NCI-H1694 (cell line): Measurements from ENCODE around the gene GNG14.
"Not testable (repeated sequence)": the region's sequence is repeated elsewhere in the genome, so short reads cannot be mapped to it uniquely, and the experiment has no call there.

Experiments used
- DNase-seq: peaks from one replicate; lab custom pipeline; 2025; lab: John Stamatoyannopoulos, UW

The GNG14 gene

DNA sequence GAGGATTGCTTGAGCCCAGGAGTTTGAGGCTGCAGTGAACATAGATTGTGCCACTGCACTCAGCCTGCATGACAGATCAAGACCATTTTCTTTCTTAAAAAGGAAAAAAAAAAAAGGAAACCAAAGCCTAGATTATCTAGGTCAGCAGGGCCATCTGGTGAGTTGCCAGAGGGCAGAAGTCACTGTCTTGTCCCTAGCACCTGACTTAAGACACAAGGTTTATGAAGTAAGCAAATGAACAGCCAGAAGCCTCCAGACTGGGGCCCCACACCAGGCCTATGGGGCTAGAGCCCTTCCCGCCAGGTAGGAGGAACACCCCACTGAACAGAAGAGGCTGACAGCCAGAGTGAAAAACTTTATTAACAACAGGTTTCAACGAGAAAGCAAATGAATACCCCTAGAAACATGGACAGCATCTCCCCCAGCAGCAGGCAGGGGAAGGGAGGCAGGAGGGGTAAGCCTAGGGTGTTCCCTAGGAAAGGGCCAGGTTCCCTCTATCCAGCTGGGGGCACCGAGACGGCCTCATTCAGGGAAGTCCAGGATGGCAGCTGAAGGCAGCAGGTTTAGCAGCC, 20.0 kb upstream of the GNG14 start:
- no peak for DNase-seq

DNA sequence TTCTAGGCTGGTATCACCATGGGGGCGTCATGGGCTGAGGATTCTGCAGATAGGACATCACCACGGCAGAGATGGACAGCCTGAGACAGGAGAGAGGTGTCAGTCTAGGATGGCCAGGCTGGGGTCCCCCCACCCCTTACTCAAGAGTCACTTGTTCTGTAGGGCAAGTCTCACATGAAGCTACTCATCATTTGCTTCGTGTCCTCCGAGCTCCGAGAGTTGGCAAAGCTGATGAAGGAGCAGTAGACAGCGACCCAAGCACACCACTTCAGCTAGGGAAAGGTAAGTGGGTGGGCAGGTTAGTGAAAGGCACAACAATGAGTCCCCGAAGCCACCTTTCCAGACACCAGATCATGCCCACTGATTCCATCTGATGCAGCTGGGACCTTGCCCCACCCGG, 19.5 kb upstream of the GNG14 start:
- no peak for DNase-seq

DNA sequence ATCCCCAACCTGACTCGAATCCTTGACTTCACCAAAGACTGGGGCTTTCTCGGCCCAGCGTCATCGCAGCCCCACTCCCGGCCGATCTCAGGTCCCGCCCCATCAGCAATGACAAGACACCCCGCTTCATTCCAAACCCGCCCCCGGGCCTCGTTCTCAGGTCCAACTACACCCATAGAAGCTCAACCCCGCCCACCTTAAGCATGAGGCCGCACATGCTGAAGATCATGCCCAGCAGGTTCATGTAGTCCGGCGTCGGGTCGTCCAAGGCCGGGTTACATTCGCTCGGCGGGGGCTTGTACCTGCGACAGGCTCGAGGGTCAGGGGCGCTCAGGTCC, 18.9 kb upstream of the GNG14 start:
- no peak for DNase-seq

DNA sequence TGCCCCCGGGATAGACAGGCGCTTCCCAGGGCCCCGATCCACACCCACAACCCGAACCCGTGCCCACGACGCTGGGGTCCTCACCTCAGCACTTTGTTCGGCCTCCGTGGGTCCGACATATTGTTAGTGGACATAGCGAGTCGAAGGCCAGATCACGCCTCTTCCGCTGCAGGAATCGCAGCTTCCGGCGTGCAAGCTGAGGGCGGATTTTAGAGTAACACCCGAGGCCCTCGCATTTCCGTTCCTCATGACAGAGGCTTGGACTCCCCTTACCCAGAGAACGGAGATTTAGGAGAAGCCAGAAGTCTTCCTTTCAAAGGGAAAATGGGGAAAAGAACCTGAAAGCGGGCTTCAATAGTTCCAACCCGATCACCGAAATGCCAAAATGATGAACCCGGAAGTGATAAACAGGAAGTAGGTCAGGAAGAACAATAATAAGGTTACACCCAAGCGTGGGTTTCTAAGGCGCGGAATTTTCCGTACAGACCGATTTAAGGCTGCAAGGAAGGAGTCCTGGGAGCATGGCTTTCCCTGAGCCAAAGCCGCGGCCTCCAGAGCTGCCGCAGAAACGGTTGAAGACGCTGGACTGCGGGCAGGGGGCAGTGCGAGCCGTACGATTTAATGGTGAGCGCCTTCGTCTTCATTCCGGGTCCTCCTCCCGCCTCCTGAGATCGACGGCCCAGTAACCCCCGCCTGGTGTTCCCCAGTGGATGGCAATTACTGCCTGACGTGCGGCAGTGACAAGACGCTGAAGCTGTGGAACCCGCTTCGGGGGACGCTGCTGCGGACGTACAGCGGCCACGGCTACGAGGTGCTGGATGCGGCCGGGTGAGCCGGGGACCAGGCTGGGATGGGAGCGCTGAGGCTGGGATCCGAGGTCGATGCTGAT, 18.3 kb upstream of the GNG14 start:
- DNase-seq, result peak; percentile 47

DNA sequence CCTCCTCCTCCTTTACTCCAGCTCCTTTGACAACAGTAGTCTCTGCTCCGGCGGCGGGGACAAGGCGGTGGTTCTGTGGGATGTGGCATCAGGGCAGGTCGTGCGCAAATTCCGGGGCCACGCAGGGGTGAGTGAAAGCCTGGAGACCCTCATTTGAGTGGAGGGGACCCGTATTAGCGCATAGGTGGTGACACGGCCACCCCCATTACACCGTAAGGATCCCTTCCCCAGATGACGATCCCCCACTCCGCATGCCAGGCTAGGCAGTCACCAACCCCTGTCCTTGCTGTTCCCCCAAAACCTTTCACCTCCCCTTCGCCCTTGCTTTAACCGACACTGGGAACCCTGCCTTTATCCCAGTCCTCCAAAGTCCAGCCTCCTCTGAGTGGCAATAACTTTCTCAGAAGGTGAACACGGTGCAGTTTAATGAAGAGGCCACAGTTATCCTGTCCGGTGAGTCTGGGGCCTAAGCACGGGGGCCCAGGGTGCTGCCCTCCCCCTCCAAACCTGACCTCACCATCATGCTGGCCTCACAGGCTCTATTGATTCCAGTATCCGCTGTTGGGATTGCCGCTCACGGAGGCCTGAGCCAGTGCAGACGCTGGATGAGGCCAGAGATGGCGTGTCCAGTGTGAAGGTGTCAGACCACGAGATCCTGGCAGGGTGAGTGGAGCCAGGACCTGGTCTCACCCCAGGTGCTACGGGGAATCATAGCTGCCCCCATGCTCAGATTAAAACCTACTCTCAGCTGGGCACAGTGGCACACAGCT, 17.5 kb upstream of the GNG14 start:
- no peak for DNase-seq

DNA sequence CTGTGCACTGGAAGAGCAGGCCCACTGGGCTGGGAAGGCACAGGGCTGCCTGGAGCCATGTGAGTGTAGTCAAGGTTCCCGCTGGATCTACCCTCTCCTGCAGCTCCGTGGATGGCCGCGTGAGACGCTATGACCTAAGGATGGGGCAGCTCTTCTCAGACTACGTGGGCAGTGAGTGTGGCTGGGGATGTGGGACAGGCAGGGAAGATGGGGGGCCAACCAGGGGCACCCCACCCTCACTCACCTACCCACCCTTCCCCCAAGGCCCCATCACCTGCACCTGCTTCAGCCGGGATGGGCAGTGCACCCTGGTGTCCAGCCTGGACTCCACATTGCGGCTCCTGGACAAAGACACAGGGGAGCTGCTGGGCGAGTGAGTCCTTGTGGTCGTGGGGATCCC, 15.1 kb upstream of the GNG14 start:
- no peak for DNase-seq

DNA sequence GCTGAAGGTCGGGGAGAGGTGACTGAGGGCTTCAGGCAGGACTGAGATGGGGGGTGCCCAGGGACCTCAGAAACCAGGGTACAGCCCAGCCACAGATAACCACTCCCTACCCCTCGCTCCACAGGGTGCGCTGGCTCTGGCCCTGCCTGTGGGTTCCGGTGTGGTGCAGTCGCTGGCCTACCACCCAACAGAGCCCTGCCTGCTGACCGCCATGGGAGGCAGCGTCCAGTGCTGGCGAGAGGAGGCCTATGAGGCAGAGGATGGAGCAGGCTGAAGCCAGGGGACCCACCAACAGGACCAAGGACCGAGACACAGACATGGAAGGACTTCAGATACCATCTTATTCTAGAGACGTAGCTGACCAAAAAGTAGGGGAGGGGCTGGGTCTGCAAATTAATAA, 12.4 kb upstream of the GNG14 start:
- DNase-seq, result no peak

DNA sequence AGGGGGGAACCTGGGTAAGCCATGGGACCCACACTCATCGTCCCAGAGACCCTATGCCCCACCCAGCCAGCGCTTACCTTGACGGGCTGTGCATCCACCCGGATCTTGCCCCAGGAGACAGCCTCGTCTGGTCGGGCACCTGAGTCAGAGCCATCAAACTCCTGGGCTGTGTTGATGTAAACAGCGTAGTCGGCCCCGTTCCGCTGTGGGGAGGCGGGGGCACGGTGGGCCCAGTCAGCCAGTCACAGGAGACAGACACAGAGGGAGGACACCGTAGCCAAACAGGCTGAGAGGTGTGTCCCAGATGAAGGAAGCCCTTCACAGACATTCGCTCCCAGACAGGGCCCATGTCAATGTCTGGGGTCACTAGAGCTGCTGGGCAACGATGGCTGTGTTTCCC, 11.9 kb upstream of the GNG14 start:
- DNase-seq, result no peak

DNA sequence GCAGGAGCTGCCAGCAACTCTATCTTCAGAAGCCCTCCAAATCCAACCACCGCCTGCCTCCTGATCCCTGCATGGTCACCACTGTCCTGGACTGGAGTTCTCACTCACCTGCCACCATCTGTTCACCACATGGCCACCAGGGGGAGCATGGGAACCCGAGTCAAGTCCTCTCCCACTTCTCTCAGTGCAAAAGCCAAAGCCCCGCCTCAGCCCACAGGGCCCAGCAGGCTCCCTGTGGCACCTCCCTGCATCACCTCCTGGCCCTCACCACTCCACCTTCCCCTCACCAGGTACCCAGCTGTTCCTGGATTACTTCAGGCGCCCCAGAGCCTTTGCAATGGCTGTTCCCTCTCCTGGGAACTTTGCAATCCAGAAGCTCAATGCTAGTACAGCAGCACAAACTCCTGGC, 11.4 kb upstream of the GNG14 start:
- peak; percentile 41 for DNase-seq

DNA sequence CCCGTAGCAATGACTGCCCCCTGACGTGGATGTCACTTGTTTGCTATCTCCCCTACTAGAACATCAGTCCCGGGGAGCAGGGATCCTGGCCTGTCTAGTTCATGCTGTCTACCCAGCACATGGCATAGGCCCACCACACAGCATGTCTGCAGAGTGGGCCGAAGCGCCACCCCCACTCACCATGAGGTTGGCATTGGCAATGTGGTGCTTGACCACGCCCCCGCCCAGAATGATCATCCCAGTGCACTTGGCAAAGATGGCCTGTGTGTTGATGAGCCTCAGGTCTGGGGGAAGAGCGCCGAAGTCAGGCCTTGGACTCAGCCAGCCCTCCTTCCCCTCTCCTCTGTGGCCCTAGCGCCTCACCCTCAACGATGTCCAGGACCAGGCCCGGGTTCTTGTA, 10.9 kb upstream of the GNG14 start:
- DNase-seq, result no peak

DNA sequence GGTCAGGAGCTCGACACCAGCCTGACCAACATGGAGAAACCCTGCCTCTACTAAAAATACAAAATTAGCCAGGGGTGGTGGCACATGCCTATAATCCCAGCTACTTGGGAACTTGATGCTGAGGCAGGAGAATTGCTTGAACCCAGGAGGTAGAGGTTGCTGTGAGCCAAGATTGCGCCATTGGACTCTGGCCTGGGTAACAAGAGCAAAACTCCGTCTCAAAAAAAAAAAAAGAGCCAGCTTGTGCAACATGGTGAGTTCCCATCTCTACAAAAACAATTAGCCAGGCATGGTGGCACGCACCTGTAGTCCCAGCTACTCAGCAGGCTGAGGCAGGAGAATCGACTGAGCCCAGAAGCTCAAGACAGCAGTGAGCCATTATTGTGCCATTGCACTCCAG, 9.8 kb upstream of the GNG14 start:
- DNase-seq, result not testable (repeated sequence)

DNA sequence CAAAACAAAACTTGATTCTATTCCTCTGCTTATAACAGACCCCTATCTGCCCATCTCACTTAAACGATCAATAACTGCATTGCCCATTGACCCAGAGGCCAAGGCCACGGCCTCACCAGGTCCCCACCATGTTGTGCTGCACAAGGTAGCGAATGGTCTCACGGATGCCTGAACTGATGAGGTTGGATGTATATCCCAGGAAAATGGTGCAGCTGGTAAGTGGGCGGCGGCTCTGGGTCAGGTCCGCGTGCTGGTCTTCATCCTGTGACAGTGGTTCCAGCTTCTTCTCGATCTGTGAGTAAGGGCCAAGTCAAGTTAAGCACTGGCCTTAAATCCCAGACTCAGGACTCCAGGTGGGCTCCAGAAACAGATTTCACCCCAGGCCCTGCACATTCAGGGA, 7.8 kb upstream of the GNG14 start:
- DNase-seq, result no peak

DNA sequence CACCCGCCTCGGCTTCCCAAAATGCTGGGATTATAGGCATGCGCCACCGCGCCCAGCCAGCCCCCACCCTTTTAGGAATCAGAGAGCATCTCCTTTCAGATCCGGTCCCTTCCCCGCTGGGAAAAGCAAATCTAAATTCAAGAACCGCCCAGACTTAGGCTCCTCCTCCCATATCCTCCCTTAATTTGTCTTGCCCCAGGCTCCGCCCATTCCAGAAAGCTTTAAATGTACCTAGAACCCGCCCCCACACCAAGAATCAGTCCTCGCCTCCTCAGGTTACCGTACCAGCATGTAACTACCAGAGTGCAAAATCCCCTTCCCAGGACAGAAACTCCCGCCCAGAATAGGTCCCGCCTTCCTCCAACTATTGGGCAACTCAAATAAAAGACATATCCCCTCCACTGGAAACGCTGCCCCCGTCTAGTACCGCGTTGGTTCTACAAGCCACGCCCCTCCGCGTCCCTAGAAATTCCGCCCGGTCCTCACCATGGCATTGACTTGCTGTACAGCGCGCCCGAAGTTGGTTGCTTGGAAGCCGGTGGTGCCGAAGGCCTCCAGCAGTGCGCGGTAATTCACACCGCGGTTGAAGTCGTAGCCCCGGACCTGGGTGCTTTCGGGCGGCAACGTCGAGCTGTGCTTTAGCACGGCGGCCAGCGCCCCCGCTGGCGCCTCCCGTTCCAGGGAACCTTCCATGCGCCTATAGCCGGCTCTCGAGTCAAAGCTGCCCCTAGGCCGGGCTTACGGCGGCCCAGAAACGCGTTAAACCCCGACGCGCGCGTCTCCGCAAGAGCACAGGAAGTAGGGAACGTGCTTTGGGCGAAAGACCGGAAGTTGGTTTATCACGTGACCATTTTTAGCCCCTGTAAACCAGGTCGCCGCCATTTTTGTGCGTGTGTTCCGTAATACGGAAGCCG, 6.5 kb upstream of the GNG14 start, which contains the start of gene DHPS:
DHPS (minus strand) TSS at position 807 of the 914 bp plus-strand sequence; CDS start at position 693, 114 bp downstream.
- DNase-seq, result peak; percentile 94

DNA sequence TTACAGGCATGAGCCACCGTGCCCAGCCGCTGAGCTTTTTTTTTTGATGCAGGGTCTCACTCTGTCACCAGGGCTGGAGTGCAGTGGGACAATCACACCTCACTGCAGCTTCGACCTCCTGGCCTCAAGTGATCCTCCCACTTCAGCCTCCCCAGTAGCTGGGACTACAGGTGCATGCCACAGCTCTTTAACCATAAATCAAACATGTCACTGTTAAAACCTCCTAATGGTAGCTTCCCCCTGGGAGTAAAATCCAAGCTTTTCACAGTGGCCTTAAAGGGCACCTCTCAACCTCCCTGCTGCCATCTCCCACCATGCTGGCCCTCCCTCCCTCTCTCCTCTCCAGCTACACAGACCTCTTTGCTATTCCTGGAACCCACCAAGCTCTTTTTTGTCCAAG, 2.0 kb upstream of the GNG14 start:
- no peak for DNase-seq

DNA sequence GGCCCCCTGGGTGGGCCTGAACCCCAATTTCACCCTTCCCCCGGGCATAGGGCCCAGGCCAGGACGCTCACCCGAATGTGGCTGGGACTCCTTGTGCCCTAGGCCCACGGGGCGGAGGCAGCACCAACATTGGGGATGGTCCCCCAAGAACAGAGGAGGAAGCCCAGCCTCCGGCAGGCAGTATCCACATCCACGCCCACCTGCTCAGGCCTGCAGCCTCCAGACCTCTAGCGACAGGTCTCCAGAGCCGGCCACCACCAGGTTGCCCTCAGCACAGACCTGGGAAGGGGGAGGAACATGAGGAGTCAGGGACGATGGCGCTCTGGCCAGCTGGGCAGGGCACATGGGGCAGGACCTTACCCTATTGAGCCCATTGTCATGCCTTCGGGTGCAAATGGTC, 1.2 kb downstream of the GNG14 start:
- DNase-seq, result no peak

DNA sequence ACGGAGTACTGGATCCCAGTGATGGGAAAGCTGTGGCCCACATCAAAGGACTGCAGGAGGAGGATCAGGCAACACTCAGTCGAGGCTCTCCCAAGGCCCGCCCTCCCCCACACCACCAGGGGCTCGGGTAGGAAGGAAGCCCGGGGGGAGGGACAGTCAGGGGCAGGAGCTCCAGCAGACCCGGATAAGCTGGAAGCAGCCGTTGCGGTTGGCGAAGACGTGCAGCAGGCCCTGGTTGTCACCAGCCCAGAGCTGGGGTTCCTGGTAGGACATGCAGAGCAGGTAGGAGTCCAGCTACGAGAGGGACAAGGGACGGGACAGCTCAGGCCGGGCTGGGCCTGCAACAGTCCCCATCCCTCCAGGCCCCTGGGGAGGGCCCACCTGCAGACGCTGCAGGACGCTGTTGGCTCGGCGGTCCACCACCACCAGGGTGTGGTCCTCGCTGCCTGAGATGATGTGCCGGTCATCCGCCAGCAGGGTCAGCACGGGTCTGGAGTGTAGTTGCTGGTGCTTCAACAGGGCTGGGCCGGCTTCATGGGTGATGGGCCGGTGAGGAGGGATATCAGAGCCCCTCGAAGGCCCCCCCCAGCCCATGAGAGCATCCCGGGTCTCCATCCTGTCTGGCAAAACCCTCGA, 1.9 kb downstream of the GNG14 start:
- no peak for DNase-seq

DNA sequence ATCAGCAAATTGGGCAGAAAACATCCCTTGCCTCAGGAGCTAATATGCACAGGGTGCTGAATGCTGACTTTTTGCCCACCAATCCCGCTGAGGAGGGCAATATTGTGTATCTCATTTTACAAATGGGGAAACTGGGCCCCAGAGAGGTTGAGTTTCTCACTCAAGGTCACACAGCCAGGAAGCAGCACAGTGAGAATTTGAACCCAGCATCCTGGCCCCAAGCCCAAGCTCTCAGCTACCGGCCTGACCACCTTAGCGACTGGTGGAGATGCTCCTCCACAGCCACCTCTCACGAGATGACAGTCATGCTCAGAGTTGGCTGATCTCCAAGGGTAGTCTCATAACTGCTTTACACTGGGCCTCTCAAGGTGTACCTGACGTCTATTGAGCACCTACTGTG, 5.2 kb downstream of the GNG14 start:
- DNase-seq, result no peak

DNA sequence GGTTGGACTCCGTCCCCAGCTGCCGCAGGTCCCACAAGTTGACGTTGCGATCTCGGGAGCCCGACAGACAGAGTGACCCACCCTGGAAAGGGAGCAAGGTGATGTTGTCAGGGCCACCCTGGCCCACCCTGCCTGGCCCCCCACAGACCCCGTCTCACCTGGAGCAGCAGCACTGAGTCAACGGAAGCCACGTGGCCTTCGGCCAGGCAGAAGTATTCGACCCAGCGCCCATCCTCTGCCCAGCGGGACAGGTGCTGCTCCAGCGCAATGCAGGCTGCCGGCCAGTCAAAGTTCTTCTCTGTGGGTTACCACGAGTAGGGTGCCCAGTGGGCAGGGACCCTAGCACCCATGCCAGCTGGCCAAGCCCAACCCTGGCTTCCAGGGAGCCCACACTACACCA, 6.8 kb downstream of the GNG14 start:
- DNase-seq, result no peak

DNA sequence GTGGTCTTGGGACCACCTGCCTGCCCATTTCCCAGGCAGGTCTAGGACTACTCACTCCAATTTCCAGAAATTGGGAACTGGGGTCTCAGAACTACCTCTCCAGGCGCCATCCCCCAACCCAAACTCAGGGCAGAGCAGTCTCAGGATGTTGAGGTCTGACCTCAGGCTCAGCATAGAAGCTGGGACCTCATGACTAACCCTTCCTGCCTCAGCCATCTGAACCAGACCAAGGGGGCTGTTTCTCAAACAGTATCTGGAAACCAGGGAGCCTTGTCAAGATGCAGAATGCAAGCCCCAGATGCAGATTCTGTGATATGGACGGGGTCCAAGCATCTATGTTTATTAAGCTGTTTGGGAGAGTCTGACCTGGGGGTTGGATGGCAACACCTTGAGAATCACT, 7.3 kb downstream of the GNG14 start:
- no peak for DNase-seq

DNA sequence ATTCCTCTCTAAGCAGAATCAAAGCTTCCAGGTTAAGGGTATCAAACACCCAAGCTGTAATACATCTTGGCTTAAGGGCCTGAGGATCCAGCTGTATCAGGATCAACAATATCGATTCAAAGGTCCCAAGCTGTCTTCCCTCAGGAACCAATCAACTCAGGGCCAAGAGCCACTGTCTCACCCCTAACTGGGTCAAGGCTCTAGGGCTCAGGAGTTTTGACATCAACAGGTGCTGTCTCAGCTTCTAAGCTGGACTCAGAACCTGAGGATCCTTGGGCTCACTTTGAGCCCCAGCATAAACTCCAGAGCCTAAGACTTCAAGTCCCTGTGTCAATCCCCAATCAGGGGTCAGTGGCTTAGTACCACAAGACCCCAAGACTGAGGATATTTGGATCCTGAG, 7.7 kb downstream of the GNG14 start:
- no peak for DNase-seq

DNA sequence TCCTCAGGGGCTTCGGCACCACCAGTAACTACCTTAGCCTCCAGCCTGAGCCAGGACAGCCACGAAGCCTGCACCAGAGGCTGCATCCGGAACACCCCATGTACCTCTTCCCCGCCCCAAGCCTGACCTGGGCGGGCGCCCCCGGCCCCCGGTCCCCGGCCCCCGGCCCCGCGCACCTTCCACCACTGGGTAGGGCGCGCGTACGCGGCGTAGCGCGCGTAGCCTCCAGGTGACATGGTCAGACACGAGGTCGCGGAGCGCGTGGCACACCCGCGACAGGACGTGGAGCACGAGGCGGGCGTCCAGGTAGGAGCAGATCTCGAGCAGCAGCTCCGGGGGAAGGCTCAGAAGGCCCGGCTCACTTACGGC, 8.2 kb downstream of the GNG14 start:
- no peak for DNase-seq
